B cell (primary cell): ENCODE measurements around the gene KCNJ1. TPM values are rescaled to one million over a fixed set of nuclear protein-coding genes. Genes with fewer than 3 reads are reported as not detected.

Source experiments
- ATAC-seq: fragments of 200-7000 bp; cut with Tn5 transposase; one replicate; pipeline ENCODE4 v1.10.0; 2021; ENCODE audit warnings: low read depth, mild to moderate bottlenecking, moderate number of reproducible peaks, moderate library complexity
- CTCF ChIA-PET: fragments of 350-600 bp; sonication (Branson Sonifier 250); formaldehyde crosslinking; loops from one replicate; lab custom pipeline; 2021; ENCODE audit warnings: antibody characterized with exemption, inconsistent platforms; lab: Charles Lee
- POLR2A ChIA-PET: fragments of 350-600 bp; sonication (Branson Sonifier 250); formaldehyde crosslinking; loops from one replicate; lab custom pipeline; 2021; ENCODE audit warnings: antibody characterized with exemption; lab: Charles Lee
- DNase-seq: peaks from one replicate; pipeline ENCODE4 v3.0.0; 2013
- H2AFZ ChIP-seq: 2 replicates; pipeline ENCODE4 v1.6.1; 2012; ENCODE audit warnings: mild to moderate bottlenecking, low read depth, low read length; ENCODE audit not compliant: insufficient read depth, poor library complexity, severe bottlenecking
- H3K27ac ChIP-seq, 2 donors: 1 replicate in 1 of 2; 2 replicates in 1 of 2; pipeline ENCODE4 v1.5.1; 2012 to 2013; ENCODE audit warnings: low read length in 2 of 2, mild to moderate bottlenecking in 2 of 2, moderate library complexity in 1 of 2
- H3K27me3 ChIP-seq, 4 experiments: fragments of 200-600 bp in 1 of 4; sonication (generic) in 1 of 4; replicated peaks in 1 of 4; 1 replicate in 2 of 4; 2 replicates in 2 of 4; pipeline versions ENCODE4 v1.6.1 to v1.7.0; 2013 to 2016; ENCODE audit warnings: low read length in 3 of 4, mild to moderate bottlenecking in 2 of 4, mixed read lengths in 1 of 4, moderate library complexity in 1 of 4; ENCODE audit not compliant: insufficient read depth in 4 of 4, control insufficient read depth in 3 of 4; ENCODE audit errors: control extremely low read depth in 1 of 4
- H3K36me3 ChIP-seq, 2 experiments: replicated peaks in 1 of 2; 1 replicate in 1 of 2; 2 replicates in 1 of 2; pipeline versions ENCODE4 v1.6.1 to v1.7.1; 2013; ENCODE audit warnings: low read length in 1 of 2; ENCODE audit not compliant: insufficient read depth in 2 of 2, control insufficient read depth in 1 of 2; ENCODE audit errors: control extremely low read depth in 1 of 2, extremely low read depth in 1 of 2
- H3K4me1 ChIP-seq, 2 donors: fragments of 200-600 bp in 1 of 2; sonication (generic) in 1 of 2; 1 replicate in 1 of 2; 2 replicates in 1 of 2; pipeline versions ENCODE4 v1.5.1 to v1.6.1; 2013 to 2017; ENCODE audit warnings: low read length in 2 of 2; ENCODE audit not compliant: control insufficient read depth in 2 of 2, insufficient read depth in 2 of 2
- H3K4me2 ChIP-seq: replicated peaks from 2 replicates; pipeline ENCODE3; 2012; ENCODE audit warnings: mild to moderate bottlenecking, low read depth, low read length; ENCODE audit not compliant: poor library complexity, severe bottlenecking
- H3K4me3 ChIP-seq, 5 experiments: fragments of 200-600 bp in 1 of 5; sonication (generic) in 1 of 5; 1 replicate in 3 of 5; 2 replicates in 2 of 5; pipeline versions ENCODE4 v1.5.1 to v1.7.0; 2011 to 2016; ENCODE audit warnings: low read length in 4 of 5, mild to moderate bottlenecking in 4 of 5, low read depth in 2 of 5, control low read depth in 1 of 5, moderate library complexity in 1 of 5; ENCODE audit not compliant: insufficient read depth in 1 of 5; ENCODE audit errors: control extremely low read depth in 1 of 5, extremely low read depth in 1 of 5
- H3K79me2 ChIP-seq: fragments of 200-600 bp; sonication (generic); one replicate; pipeline ENCODE4 v1.6.0; 2016; ENCODE audit warnings: low read length; ENCODE audit not compliant: control insufficient read depth, insufficient read depth
- H3K9ac ChIP-seq: fragments of 200-600 bp; sonication (generic); 2 replicates; pipeline ENCODE4 v1.6.1; 2017; ENCODE audit warnings: mild to moderate bottlenecking, low read length, moderate library complexity
- H3K9me3 ChIP-seq, 3 donors: one replicate each; pipeline versions ENCODE4 v1.6.1 to v1.7.1; 2013; ENCODE audit warnings: low read length in 2 of 3; ENCODE audit not compliant: control insufficient read depth in 2 of 3, insufficient read depth in 1 of 3; ENCODE audit errors: control extremely low read depth in 1 of 3
- H4K20me1 ChIP-seq: 2 replicates; pipeline ENCODE4 v1.6.0; 2012; ENCODE audit warnings: mild to moderate bottlenecking, low read length; ENCODE audit not compliant: insufficient read depth, control insufficient read depth, poor library complexity, severe bottlenecking
- H3K27ac Mint-ChIP-seq: one replicate; pipeline ENCODE4 v1.8.0; 2021; ENCODE audit warnings: mixed read lengths
- H3K27me3 Mint-ChIP-seq: one replicate; pipeline ENCODE4 v1.8.0; 2021; ENCODE audit warnings: mixed read lengths
- H3K4me1 Mint-ChIP-seq: one replicate; pipeline ENCODE4 v1.8.0; 2021; ENCODE audit warnings: mixed read lengths
- H3K4me3 Mint-ChIP-seq: one replicate; pipeline ENCODE4 v1.8.0; 2021; ENCODE audit warnings: mixed read lengths
- H3K9me3 Mint-ChIP-seq: one replicate; pipeline ENCODE4 v1.8.0; 2022; ENCODE audit warnings: mixed read lengths; ENCODE audit not compliant: insufficient read depth
- EZH2 ChIP-seq: IDR thresholded peaks from 2 replicates; pipeline ENCODE4 v1.6.1; 2012; ENCODE audit warnings: borderline replicate concordance, low read depth, mild to moderate bottlenecking, moderate library complexity, low read length; ENCODE audit not compliant: insufficient read depth, poor library complexity, severe bottlenecking
- WGBS: methylation state at CpG from one replicate; pipeline ENCODE4 v1.1.5; 2013; ENCODE audit warnings: missing lambda C conversion rate; ENCODE audit not compliant: insufficient coverage; 5-methylcytosine and 5-hydroxymethylcytosine counted together
- intact Hi-C: fragments of 100-400 bp; cut with micrococcal nuclease; formaldehyde crosslinking; loops from one replicate; pipeline ENCODE4 v1.10.0; 2022
- polyA plus RNA-seq: library from polyadenylated mRNA; depleted of rRNA; stranded (reverse); fragments of >200 nt; gene quantifications from 2 replicates; pipeline ENCODE4 v1.2.3, GENCODE V29; 2012
- total RNA-seq, 2 donors: library from RNA; stranded (reverse); fragments of 120-200 nt in 1 of 2; gene quantifications; 1 replicate in 1 of 2; 2 replicates in 1 of 2; pipeline versions ENCODE4 v1.2.3 to v1.2.4, GENCODE V29; 2013 to 2022
- TF ChIP-seq, protein P1 (sequence below): fragments of 200-600 bp; IDR thresholded peaks from one replicate; pipeline ENCODE4 v1.8.0; 2022; ENCODE audit warnings: antibody characterized with exemption, mild to moderate bottlenecking

Gene KCNJ1
- total and polyA plus RNA-seq, 2 donors (not counting 1 experiment from before 2014, with no cell fraction given): not detected

DNA sequence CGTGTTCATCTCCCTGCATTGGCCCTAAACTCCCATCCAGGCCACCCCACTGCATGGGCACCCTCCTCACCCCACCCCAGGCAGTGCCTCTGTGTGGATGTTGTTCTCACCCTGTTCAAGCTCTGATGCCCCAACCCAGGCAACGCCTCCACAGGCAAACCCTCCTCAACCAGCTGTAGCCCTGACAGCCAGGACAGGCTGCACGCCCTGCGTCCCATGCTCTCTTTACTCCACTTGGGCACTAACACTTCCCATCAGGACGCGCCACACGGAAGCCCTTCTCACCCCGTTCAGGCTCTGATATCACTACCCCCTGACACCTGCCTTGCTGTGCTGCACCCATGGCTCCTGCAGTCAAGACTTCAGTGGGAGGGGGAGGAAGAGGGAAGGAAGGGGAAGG lies 47.9 kb downstream of the KCNJ1 start:
- H3K36me3 ChIP-seq: peaks cover 0 to 48% of the 10 kb centered on the region in 2 experiments
- no peak overlapping the region for H3K4me3 ChIP-seq
- Mint-ChIP-seq H3K4me3 (no peak overlapping the region), H3K27ac (peak overlapping the region; percentile 5), H3K9me3 (no peaks in the 10 kb centered on the region), H3K4me1 (peaks cover 4% of the 10 kb centered on the region), H3K27me3 (no peaks in the 10 kb centered on the region)
- DNase-seq: no peak
- no peaks in the 10 kb centered on the region for H4K20me1 ChIP-seq
- no peaks in the 10 kb centered on the region for H3K9me3 ChIP-seq
- ATAC-seq: no peak
- no peak overlapping the region for H2AFZ ChIP-seq
- intact Hi-C loops: no loop called here
- no peak overlapping the region for H3K27ac ChIP-seq
- ChIA-PET CTCF (no interaction called here), POLR2A (no interaction called here)
- 97% methylated on average over 3 of the region's 8 CpGs for WGBS
- peaks cover 0 to 4% of the 10 kb centered on the region in 2 donors for H3K4me1 ChIP-seq
- H3K79me2 ChIP-seq: no peaks in the 10 kb centered on the region
- TF ChIP-seq, protein P1, sequence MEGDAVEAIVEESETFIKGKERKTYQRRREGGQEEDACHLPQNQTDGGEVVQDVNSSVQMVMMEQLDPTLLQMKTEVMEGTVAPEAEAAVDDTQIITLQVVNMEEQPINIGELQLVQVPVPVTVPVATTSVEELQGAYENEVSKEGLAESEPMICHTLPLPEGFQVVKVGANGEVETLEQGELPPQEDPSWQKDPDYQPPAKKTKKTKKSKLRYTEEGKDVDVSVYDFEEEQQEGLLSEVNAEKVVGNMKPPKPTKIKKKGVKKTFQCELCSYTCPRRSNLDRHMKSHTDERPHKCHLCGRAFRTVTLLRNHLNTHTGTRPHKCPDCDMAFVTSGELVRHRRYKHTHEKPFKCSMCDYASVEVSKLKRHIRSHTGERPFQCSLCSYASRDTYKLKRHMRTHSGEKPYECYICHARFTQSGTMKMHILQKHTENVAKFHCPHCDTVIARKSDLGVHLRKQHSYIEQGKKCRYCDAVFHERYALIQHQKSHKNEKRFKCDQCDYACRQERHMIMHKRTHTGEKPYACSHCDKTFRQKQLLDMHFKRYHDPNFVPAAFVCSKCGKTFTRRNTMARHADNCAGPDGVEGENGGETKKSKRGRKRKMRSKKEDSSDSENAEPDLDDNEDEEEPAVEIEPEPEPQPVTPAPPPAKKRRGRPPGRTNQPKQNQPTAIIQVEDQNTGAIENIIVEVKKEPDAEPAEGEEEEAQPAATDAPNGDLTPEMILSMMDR: no peak
- TF ChIP-seq EZH2: no peak
- H3K4me2 ChIP-seq: no peak overlapping the region
- no peak overlapping the region for H3K9ac ChIP-seq
- no peaks in the 10 kb centered on the region for H3K27me3 ChIP-seq

- no peak for DNase-seq
- no peaks in the 10 kb centered on the region for H3K9me3 Mint-ChIP-seq
- no peak overlapping the region for H3K4me3 Mint-ChIP-seq
- no peaks in the 10 kb centered on the region for H3K4me1 ChIP-seq
- no peak overlapping the region for H3K9ac ChIP-seq
- peaks cover 0 to 73% of the 10 kb centered on the region in 2 experiments for H3K36me3 ChIP-seq
- H3K27ac ChIP-seq: peak overlapping the region in 1 of 2 donors; percentile 9
- POLR2A ChIA-PET: no interaction called here
- TF ChIP-seq, protein P1: no peak
- TF ChIP-seq EZH2: no peak
- ATAC-seq: no peak
- no peaks in the 10 kb centered on the region for H3K9me3 ChIP-seq
- H3K27me3 ChIP-seq: no peaks in the 10 kb centered on the region
- no peak overlapping the region for H3K4me3 ChIP-seq
- WGBS: 95% methylated on average over 4 of the region's 9 CpGs
- H3K4me2 ChIP-seq: no peak overlapping the region
- H3K27ac Mint-ChIP-seq: peak overlapping the region; percentile 37
- no peak overlapping the region for H2AFZ ChIP-seq
- H4K20me1 ChIP-seq: peaks cover 8% of the 10 kb centered on the region
- peaks cover 4% of the 10 kb centered on the region for H3K4me1 Mint-ChIP-seq
- intact Hi-C loops: loop anchor here (5.0 kb wide), 1 partner anchor 32 kb away; no protein-coding TSS in a partner anchor
- H3K79me2 ChIP-seq: no peaks in the 10 kb centered on the region
- no peaks in the 10 kb centered on the region for H3K27me3 Mint-ChIP-seq
- CTCF ChIA-PET: no interaction called here
These were observed 52.0 kb downstream of the KCNJ1 start for GRCh38 chr11:128814856-128815705.
